GM03348 (cell line): ENCODE results near the gene KNDC1.
"Not testable (repeated sequence)": the region's sequence is repeated elsewhere in the genome, so short reads cannot be mapped to it uniquely, and the experiment has no call there.

Source experiments
- DNase-seq: peaks from one replicate; pipeline ENCODE4 v3.0.0; 2012; ENCODE audit warnings: low spot score

The KNDC1 gene

DNA sequence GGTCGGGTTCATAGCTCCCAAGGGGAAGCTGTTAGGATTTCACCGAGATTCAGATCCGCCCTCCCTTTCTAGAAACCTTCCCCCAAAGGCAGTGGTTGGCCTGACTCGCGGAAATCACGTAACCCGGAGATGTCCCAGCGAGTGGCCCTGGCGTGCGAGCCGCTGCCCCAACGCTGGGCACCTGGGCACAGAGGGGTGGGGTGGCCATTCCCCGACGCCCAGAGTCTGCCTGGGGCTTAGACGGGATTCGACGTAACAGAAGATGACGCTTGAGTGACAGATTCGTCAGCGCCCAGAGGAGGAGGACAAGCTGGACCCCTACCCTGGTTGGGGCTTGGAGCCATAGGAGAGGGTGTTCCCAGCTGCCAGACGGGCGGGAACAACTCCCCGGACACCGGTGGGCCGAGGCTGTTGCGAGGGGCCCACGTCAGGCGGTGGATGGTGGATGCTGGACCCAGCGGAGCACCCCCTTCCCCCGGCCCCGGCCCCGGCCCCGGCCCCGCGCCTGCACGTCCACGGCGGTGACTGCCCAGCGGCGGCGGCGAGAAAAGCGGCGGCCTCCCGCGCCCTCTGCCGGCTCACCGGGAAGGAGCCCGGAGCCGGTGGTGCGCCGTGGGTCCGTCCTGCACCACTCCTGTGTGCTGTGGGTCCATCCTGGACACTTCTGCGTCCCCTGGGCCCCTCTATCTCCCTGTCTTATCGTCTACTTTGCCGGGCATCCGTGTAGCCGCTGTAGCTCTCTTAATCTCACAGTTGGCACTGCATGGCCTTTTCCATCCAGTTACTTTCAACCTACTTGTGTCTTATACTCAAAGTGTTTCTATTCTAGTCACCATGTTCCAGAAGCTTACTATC lies 35.4 kb upstream of the KNDC1 start:
- peak; percentile 88 for DNase-seq

DNA sequence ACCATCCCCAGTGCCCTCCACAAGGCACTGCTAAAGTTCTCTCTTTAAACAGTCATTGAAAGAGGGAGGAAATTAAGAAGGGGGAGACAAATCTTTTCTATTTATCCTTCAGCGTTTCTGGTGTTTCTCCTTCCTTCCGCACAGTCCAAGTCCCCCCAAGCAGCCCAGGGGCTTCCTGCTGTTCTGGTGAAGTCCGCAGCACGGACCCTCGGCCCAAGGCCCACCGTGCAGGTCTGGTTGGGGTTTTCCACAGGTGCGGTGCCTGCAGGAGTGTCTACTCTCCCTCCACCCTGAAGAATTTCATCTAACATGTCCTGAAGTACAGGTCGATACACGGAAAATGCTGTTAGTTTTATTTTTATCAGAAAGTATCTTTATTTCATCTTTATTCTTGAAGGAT lies 34.1 kb upstream of the KNDC1 start:
- DNase-seq: no peak

DNA sequence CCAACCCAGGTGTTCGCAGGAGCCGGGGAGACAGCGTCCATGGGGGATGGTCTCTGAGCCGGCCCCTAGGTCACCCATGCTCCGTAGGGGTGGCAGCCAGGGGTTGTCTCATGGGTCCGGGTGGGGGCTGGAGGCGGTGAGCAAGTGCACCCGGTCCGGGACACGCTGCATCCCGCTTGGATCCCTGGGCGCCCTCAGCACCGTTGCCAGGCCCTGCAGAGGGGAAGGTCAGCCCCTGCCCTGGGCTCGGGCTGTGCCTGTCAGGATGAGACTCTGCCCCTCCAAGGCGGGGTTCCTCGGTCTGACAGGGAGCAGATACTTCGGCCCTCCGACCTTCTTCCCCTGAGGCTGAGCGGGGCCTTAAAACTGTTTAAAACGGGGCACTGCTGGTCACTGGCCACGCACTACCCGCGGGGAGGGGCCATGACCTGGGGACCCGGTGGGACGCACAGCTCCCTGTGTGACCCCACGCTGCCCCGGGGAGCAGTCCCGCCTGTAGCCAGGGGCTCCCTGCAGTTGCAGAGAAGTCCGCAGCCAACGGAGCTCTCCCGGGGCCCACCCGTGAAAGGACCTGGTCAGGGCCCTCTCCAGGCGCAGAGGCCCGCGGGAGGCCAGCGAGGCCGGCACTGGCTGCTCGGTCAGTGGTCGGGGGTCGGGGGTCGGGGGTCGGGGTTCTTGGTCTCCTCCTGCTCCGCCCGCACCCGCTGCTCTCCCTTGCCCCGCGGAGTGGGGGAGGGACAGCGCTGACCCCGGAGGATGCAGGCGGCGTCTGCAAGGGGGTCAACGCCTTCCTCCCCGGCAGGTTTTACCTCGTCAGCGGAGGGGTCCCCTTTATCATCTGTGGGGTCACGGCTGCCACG lies 33.4 kb upstream of the KNDC1 start:
- DNase-seq: no peak

DNA sequence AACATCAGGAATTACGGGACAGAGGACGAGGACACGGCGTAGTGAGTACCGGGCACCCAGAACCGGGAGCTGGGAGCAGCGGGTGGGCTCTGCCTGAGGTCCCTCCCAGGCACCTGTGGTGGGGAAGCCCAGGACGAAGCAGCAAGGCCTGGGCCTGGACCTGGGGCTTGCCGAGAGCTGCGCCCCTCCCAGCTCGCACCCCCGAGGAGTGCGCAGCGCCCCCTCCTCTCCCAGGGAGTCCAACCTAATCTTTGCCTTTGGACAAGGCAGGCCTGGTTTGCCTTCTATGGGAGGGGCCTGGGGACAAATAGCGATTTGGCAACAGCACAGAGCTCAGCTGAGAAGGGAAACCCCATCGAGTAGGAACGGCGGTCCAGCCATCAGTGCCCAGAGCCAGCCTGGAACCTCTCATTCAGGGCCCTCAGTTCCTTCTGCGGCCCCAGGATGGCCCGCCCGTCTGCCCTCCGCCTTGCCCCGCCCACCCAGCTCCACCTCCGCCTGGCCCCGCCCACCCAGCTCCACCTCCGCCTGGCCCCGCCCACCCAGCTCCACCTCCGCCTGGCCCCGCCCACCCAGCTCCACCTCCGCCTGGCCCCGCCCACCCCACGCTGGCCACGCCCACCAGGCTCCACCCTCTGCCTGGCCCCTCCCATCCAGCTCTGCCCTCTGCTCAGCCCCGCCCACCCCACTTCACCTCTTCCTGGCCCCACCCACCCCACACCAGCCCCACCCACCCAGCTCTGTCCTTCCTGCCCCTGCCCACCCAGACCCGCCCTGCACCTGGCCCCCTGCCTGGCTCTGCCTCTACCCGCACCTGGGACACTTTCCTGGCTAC lies 32.5 kb upstream of the KNDC1 start:
- no peak for DNase-seq

DNA sequence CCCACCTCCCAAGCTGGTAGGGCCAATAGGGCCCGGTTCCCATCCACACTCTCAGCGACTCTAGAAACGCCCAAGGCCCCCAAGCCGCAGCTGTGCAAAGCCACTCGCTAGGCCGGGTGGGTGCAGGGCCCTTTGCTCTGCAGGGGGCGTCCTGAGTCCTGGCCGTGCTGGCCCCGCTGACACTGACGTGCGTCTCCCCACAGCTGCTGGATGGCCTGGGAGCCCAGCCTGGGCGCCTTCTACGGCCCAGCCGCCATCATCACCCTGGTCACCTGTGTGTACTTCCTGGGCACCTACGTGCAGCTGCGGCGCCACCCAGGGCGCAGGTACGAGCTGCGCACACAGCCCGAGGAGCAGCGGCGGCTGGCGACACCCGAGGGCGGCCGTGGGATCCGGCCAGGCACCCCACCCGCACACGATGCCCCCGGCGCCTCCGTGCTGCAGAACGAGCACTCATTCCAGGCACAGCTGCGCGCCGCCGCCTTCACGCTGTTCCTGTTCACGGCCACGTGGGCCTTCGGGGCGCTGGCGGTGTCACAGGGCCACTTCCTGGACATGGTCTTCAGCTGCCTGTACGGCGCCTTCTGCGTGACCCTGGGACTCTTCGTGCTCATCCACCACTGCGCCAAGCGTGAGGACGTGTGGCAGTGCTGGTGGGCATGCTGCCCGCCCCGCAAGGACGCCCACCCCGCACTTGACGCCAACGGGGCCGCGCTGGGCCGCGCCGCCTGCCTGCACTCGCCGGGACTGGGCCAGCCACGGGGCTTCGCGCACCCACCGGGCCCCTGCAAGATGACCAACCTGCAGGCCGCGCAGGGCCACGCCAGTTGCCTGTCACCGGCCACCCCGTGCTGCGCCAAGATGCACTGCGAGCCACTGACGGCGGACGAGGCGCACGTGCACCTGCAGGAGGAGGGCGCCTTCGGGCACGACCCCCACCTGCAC lies 31.6 kb upstream of the KNDC1 start:
- DNase-seq: no peak

DNA sequence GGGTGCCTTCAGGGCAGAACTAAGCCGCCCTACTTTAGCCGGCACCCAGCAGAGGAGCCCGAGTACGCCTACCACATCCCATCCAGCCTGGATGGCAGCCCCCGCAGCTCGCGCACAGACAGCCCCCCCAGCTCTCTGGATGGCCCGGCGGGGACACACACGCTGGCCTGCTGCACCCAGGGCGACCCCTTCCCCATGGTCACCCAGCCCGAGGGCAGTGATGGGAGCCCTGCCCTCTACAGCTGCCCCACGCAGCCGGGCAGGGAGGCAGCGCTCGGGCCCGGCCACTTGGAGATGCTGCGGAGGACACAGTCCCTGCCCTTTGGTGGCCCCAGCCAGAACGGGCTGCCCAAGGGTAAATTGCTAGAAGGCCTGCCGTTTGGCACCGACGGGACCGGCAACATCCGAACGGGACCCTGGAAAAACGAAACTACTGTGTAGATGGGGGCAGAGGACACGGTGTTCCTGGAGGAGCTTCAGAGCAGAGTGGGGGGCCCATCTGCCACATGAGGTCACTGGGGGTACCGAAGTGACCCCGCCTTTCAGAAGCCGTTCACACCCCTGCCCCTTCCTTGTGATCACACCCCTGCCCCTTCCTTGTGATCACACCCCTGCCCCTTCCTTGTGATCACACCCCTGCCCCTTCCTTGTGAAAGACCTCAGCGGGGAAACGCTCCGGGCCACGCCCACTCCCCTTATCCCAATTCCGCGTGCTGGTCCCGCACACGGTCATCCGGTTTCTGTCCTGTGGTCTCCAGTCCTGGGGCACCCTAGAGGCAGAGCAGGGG lies 30.8 kb upstream of the KNDC1 start:
- DNase-seq: no peak

DNA sequence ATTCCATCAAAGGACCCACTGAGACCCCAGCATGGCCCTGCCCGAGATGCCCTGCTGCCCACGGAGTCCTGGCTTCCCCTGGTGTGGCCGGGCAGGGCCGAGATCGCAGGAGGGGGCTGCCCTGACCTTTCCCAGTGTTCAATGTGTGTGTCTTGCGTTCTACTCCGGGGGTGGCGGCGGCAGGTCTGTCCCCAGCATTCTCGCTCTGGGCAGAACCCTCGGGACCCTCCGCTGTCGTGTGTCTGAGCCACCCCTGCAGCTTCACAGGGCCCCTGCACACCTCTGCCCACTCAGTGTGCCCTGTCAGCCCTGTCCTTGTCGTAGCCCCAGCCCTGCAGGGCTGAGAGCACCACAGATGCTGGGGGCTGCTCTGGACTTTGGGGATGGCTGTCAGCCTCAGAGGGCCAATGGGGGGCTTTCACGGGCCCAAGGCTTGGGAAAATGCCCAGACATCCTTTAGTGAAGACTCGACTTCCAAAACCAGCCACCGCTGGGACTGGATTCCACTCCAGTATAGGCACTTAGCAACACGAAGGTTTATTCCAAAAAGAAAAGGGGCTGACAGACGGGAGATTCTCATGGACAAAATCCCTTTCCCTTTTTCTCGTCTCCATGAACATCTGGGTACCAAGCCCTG lies 30.0 kb upstream of the KNDC1 start:
- DNase-seq: no peak

DNA sequence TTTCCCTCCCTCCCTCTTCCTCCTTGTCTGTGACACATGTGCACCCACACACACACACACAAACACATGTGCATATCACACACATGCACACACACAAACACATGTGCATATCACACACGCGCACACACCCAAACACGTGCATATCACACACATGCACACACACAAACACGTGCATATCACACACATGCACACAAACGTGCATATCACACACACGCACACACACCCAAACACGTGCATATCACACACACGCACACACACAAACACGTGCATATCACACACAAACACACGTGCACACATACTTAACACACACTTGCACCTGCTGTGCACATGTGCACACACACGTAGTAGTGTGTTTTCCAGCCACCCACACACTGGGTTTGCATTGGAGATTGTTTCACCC lies 29.4 kb upstream of the KNDC1 start:
- DNase-seq: no peak

DNA sequence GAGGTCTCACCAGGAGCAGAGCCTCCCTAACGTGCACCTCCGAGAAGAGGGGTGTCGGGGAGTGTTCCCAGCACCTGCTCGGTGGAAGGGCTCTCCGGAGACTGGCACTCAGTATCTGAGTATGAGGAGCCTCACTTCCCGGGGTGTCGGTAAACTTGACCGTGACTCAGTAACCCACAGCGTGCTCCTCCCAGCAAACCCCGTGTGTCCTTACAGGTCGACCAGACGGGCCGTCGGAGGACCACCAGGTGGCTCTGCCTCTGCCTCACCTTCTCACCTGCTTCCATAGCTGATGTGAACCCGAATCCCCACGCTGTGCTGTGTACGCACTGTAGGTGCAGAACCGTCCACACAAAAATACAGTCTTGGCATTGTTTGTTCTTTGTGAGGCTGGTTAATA lies 29.0 kb upstream of the KNDC1 start:
- DNase-seq: no peak

DNA sequence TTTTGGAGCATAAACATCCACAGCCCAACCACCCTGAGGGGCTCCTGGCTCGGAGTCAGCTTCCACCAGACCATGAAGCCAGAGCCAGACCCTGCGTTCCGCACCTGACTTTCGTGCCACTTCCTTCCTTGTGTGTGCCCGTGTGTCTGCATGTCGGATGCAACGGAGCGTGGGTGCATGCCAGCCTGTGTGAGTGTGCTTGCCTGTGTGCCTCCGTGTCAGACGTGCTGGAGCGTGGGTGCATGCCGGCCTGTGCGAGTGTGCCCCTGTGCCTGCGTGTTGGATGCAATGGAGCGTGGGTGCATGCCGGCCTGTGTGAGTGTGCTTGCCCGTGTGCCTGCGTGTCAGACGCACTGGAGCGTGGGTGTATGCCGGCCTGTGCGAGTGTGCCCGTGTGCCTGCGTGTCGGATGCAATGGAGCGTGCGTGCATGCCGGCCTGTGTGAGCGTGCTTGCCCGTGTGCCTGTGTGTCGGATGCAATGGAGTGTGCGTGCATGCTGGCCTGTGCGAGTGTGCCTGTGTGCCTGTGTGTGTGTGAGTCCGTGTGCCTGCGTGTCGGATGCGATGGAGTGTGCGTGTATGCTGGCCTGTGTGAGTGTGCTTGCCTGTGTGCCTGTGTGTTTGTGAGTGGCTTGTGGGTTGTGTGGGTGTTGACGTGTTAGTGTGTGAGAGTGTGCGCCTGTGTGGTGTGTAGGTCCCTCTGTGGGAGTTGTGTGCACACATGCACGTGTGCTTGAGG lies 28.1 kb upstream of the KNDC1 start:
- DNase-seq: no peak

DNA sequence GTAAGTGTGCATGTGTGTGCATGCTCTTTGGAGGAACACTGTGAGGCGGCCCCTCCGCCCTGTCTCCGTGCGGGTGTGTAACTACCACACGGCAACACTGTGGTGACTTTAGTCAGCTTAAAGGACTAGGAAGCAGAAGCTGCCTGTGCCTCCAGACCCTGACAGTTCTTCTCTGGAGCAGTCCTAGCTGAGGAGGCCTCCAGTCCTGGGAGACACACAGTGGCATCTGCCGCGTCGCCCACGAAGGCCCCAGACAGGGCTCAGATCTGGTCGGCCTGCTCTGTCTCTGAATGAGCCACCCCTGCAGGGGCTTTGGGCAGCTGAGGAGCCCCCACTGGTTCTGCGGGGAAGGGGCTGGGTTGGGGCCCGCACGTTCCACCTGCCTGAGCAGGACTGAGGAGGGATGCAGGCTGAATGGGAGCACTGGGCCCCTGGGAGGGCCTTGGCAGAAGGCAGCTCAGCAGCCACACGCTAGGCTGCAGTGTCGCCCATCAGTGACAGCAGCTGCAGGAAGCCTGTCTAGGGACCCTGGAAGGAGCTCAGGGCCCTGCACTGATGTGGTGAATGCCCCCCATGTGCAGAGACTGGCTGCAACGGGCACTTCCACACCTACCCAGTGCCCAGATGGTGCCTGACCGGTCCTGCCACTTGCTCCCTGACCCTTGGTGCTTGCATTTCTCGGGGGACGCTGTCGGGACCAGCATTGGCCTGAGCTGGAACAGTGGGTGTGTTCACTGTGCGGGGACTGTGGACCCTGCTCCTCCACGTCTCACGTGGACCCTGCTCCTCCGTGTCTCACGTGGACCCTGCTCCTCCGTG lies 27.3 kb upstream of the KNDC1 start:
- no peak for DNase-seq

DNA sequence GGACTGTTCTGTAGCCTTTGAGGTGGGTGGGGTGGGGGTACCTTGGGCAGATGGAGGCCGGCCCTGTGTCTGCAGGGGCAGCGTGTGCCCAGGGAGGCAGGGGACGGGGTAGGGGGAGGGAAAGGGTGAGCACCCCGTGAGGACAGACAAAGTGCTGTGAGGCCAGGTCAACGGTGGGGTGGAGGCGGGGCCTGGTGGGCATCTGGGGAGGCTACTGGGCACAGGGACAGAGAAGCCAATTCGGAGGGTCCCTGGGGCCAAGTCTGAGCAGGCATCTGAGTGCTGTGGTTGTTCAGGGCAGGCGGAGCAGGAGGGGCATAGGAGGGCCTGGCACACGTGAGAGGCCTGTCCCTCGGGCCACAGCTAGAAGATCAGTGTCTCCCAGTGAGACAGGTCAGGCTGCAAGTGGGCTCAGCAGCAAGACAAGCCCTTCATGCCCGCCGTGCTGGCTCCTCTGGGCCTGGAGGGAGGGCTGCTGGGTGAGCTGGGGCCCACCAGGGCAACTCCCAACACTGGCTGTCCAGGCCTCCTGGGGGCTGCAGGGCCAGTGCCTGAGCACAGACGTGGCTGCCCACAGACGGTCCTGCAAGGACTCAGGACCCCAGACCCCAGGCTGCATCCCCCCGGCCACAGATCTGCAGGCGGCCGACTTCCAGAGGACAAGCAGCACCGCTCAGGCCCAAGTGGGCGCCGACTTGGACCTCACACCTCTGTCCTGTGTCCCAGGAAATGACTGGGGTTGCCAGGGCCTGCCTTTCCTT lies 26.4 kb upstream of the KNDC1 start:
- DNase-seq: no peak

DNA sequence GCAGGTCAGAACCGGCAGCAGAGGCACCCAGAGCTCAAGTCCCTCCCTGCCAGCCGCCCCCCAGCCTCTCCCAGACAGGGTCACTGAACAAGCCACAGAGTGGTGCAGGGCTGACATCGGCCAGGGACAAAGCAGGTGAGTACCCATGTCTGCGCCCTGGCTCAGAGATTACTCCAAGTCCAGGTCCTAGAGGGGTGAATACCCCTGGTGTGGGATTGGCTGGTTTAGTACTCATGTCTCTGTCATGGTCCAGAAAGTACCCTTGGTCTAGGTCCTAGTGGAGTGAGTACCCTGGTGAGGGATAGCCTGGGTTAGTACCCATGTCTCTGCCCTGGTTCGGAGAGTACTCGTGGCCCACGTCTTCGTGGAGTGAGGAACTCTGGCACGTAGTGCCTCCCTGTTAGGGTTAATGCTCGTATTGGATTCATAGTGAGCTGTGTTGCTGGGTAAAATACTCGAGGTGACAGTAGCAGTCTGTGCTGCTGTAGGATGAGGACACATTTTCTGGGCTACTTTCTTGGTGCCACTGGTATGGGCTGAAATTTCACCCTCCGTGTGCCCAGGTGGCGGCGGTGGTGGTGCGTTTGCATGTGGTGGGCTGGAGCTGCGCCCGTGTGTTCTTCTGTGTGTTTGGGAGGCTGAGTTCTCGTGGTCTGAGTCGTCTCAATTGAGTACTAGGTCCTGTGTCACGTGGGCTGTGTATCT lies 25.5 kb upstream of the KNDC1 start:
- no peak for DNase-seq

DNA sequence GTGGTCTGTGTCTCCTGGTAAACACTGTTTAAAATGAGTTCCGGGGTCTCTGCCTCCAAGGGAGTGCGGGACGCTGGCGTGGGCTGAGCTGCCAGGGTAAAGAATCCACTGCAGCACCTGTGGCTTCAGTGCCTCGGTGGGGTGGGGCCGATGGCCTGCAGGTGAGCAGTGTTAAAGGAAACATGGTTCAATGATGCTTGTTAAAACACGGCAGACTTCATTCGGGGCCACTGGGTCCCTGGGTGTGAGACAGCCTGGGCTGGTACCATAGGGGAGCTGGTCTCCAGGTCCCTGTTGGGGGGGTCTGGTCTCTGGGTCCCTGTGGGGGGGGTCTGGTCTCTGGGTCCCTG lies 24.9 kb upstream of the KNDC1 start:
- DNase-seq: no peak

DNA sequence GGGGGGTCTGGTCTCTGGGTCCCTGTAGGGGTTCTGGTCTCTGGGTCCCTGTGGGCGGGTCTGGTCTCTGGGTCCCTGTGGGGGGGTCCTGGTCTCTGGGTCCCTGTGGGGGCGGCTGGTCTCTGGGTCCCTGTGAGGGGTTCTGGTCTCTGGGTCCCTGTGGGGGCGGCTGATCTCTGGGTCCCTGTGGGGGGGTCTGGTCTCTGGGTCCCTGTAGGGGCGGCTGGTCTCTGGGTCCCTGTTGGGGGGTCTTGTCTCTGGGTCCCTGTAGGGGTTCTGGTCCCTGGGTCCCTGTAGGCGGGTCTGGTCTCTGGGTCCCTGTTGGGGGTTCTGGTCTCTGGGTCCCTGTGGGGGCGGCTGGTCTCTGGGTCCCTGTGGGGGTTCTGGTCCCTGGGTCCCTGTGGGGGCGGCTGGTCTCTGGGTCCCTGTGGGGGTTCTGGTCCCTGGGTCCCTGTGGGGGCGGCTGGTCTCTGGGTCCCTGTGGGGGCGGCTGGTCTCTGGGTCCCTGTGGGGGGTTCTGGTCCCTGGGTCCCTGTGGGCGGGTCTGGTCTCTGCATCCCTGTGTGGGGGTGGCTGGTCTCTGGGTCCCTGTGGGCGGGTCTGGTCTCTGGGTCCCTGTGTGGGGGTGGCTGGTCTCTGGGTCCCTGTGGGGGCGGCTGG lies 22.4 kb upstream of the KNDC1 start:
- DNase-seq: not testable (repeated sequence)

DNA sequence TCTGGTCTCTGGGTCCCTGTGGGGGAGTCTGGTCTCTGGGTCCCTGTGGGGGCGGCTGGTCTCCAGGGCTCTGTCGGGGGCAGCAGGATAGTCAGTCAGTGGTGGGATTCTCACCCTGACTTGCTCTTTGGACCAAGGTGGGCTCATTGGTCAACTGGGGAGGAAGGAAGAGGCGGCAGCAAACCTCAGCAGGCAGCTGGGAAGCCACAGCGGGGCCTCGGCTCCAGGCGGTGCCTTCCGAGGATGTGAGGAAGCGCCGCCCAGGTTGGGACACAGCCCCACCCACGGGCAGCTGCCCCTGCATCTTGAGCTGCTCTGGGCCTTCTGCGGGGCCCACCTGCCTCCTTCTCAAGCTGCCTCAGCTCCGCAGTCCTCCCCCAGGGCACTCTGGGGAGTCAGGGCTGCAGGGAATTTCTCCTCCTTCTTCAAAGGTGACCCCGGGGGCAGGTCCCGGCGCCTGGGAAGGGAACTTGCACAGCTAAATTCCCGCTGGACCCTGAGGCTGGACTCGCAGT lies 20.4 kb upstream of the KNDC1 start:
- no peak for DNase-seq
